Measurements from ENCODE around the gene SERHL2. TPM values are rescaled to one million over a fixed set of nuclear protein-coding genes. Genes with fewer than 3 reads are reported as not detected.

The SERHL2 gene
- polyA plus RNA-seq, 1 of the 3 experiments (the other 2 are of a cell fraction): 3.1 TPM

DNA sequence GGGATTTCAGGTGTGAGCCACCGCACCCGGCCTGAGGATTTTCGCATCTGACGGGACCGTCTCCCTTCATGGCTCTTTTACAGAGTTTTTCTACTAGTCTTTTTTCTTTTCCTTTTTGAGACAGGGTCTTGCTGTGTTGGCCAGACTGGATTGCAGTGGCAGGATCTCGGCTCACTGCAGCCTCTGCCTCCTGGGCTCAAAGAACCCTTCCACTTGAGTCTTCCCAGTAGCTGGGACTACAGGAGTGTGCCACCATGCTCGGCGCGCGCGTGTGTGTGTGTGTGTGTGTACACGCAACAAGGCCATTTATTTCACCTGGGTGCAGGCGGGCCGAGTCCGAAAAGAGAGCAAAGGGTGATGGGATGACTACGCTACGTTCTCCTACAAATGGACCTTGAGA is 10.9 kb downstream of the SERHL2 start (continued):
- no peak for TF ChIP-seq REST (IDR thresholded peaks at IDR 0.05; ENCODE audit: low read depth, low read length)

DNA sequence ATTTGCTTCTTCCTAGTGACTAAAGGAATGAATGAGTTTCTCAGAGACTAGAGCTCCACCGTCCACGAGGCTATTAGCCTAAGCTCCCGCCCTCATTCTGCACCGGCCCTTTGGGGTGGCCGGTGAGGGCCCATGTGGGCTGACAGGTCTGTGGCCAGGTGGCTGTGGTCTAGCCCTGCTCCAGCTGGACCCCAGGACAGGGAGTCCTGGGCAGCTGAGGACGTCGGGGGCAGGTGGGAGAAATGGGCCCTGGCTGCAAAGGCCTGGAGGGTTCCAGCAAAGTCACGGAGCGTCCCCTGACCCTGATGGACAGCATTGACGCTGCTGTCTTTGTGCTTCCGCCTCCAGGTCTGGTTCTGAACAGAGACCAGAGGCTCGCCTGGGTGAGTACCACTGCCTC is 12.2 kb downstream of the SERHL2 start:
- H4K20me1 ChIP-seq (ENCODE audit: insufficient read depth): no peaks in the 10 kb centered on the region
- WGBS (ENCODE audit: low lambda C conversion rate): 100% methylated on average over 5 of the region's 12 CpGs
- TF ChIP-seq FOXM1 (IDR thresholded peaks at IDR 0.05; ENCODE audit: low read depth) (no peak), YY1 (IDR thresholded peaks at IDR 0.05; ENCODE audit: low read depth) (no peak), RAD21 (IDR thresholded peaks at IDR 0.05; ENCODE audit: low read length) (no peak), JUND (IDR thresholded peaks at IDR 0.05) (no peak), USF2 (IDR thresholded peaks at IDR 0.05; ENCODE audit: borderline replicate concordance, low read depth, low read length) (no peak), RCOR1 (IDR thresholded peaks at IDR 0.05; ENCODE audit: low read length) (no peak), GABPA (IDR thresholded peaks at IDR 0.05; ENCODE audit: low read depth) (no peak), ZBTB33 (IDR thresholded peaks at IDR 0.05; ENCODE audit: borderline replicate concordance, low read depth) (no peak), FOSL2 (IDR thresholded peaks at IDR 0.05; ENCODE audit: borderline replicate concordance, low read depth) (no peak), REST (IDR thresholded peaks at IDR 0.05; ENCODE audit: low read depth, low read length) (no peak), TCF12 (IDR thresholded peaks at IDR 0.05) (no peak), SIN3A (IDR thresholded peaks at IDR 0.05; ENCODE audit: borderline replicate concordance, low read depth, low read length) (no peak), MAX (IDR thresholded peaks at IDR 0.05; ENCODE audit: low read depth) (no peak), GATA2 (CRISPR knock-in tag; IDR thresholded peaks at IDR 0.05) (no peak), POLR2AphosphoS5 (IDR thresholded peaks at IDR 0.05; ENCODE audit: low read depth, low read length) (no peak), SMC3 (IDR thresholded peaks at IDR 0.05; ENCODE audit: low read depth, low read length) (no peak), EZH2phosphoT487 (IDR thresholded peaks at IDR 0.05; ENCODE audit: borderline replicate concordance, low read depth) (no peak), ELF1 (IDR thresholded peaks at IDR 0.05) (no peak), MXI1 (IDR thresholded peaks at IDR 0.05; ENCODE audit: low read depth, low read length) (no peak)
- TF ChIP-seq, protein P1, sequence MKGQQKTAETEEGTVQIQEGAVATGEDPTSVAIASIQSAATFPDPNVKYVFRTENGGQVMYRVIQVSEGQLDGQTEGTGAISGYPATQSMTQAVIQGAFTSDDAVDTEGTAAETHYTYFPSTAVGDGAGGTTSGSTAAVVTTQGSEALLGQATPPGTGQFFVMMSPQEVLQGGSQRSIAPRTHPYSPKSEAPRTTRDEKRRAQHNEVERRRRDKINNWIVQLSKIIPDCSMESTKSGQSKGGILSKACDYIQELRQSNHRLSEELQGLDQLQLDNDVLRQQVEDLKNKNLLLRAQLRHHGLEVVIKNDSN (IDR thresholded peaks at IDR 0.05; ENCODE audit: borderline replicate concordance, low read depth): no peak
- no peak overlapping the region for H3K27ac ChIP-seq (ENCODE audit: low read depth in 2 of 2, low read length in 1 of 2)
- ChIA-PET POLR2A (no interaction called here), CTCF (no interaction called here)
- peaks cover 0 to 13% of the 10 kb centered on the region in 2 experiments; a peak in 1 of 4 replicates for H3K4me1 ChIP-seq (ENCODE audit: control insufficient read depth in 1 of 2, insufficient read depth in 2 of 2, low read depth in 1 of 2, low read length in 1 of 2)
- H3K9me3 ChIP-seq: no peaks in the 10 kb centered on the region
- no peaks in the 10 kb centered on the region for H3K79me2 ChIP-seq (ENCODE audit: insufficient read depth)
- H3K9me2 ChIP-seq: no peaks in the 10 kb centered on the region
- no peaks in the 10 kb centered on the region for H3F3A ChIP-seq (replicated peaks; ENCODE audit: insufficient read depth)
- H3K27me3 ChIP-seq (ENCODE audit: insufficient read depth): no peaks in the 10 kb centered on the region
- H3K4me2 ChIP-seq: no peak overlapping the region
- no peak overlapping the region for H3K4me3 ChIP-seq (ENCODE audit: low read depth in 2 of 2, low read length in 1 of 2)
- no peak overlapping the region for H2AFZ ChIP-seq (ENCODE audit: low read depth)
- H3K9ac ChIP-seq: no peak overlapping the region
- no peak for DNase-seq
- no peaks in the 10 kb centered on the region for H3K36me3 ChIP-seq (replicated peaks in 1 of 2; ENCODE audit: control insufficient read depth in 1 of 2, insufficient read depth in 2 of 2, low read length in 1 of 2)
